Esophagus muscularis mucosa (tissue), 4 donors: Measurements from ENCODE around the gene NRXN2.

ENCODE experiments used
- CTCF ChIP-seq, 3 experiments: fragments of 200-600 bp in 2 of 3; fragments of 450-650 bp in 1 of 3; sonication (generic) in 2 of 3; IDR thresholded peaks; one replicate each; pipeline ENCODE4 v1.5.1; 2017 to 2019; ENCODE audit warnings: antibody characterized with exemption in 3 of 3, mild to moderate bottlenecking in 2 of 3, moderate library complexity in 1 of 3
- EP300 ChIP-seq: sonication (generic); formaldehyde crosslinking; IDR thresholded peaks from one replicate; pipeline ENCODE4 v1.6.1; 2017; ENCODE audit warnings: antibody characterized with exemption
- POLR2A ChIP-seq: fragments of 450-650 bp; IDR thresholded peaks from one replicate; pipeline ENCODE4 v1.6.1; 2017; ENCODE audit warnings: antibody characterized with exemption, moderate library complexity, mild to moderate bottlenecking, low read depth

GRCh38 chr11:64758330-64759079 is 35.5 kb upstream of the NRXN2 start:
- TF ChIP-seq CTCF (IDR thresholded peaks at IDR 0.05) (no peak), POLR2A (no peak), EP300 (no peak)
